GM21447 (cell line): Measurements from ENCODE around the gene LRP3.

Experiments
- ATAC-seq: cut with Tn5 transposase; IDR thresholded peaks from one replicate; pipeline ENCODE4 v1.9.1; 2021; ENCODE audit not compliant: unreplicated experiment

Gene LRP3

GRCh38 chr19:33251076-33251475 is 56.9 kb downstream of the LRP3 start:
- no peak for ATAC-seq

- ATAC-seq = no peak
Observed at GRCh38 chr19:33251526-33252090, 57.5 kb downstream of the LRP3 start.

GRCh38 chr19:33252418-33252962 is 58.4 kb downstream of the LRP3 start:
- no peak for ATAC-seq

- no peak for ATAC-seq
Observed at GRCh38 chr19:33252971-33253370, 58.8 kb downstream of the LRP3 start.

GRCh38 chr19:33254245-33254824 is 60.2 kb downstream of the LRP3 start:
- ATAC-seq = no peak

- no peak for ATAC-seq
Observed at GRCh38 chr19:33255781-33256180, 61.7 kb downstream of the LRP3 start.

GRCh38 chr19:33256261-33256660 is 62.1 kb downstream of the LRP3 start:
- ATAC-seq = no peak

GRCh38 chr19:33257828-33258227 is 63.7 kb downstream of the LRP3 start:
- ATAC-seq = no peak
